Right ventricle myocardium superior (tissue), 1 donor: ENCODE results near the gene FAT4. TPM values are rescaled to one million over a fixed set of nuclear protein-coding genes. Genes with fewer than 3 reads are reported as not detected.

Experiments
- ATAC-seq: fragments of 200-7000 bp; cut with Tn5 transposase; one replicate; pipeline ENCODE4 v1.9.1; 2020; ENCODE audit warnings: mild to moderate bottlenecking; ENCODE audit not compliant: poor library complexity
- DNase-seq: peaks from one replicate; pipeline ENCODE4 v3.0.0-alpha.2; 2020
- intact Hi-C: fragments of 100-400 bp; cut with DNase I; formaldehyde crosslinking; loops from one replicate; pipeline ENCODE4 v1.11.2; 2022
- total RNA-seq: library from RNA; stranded (reverse); fragmentation: NEBNext Ultra II Directional; extraction: Animal tissue kit (Norgen Biotek cat#: 25700); gene quantifications from one replicate; pipeline ENCODE4 v1.2.1, GENCODE V29; 2021
- donor health status: DM: no; HTN: yes; CAD: no; lungs with severe emphysema.

Gene FAT4
- total RNA-seq, 1 donor from 2014 or later, result 6.2 TPM

GRCh38 chr4:125313989-125314667 is 627 bp upstream of the FAT4 start:
- intact Hi-C loops, result loop anchor here (2.0 kb wide), 1 partner anchor 437 kb away; no protein-coding TSS in a partner anchor
- DNase-seq (no peak), ATAC-seq (peak; percentile 0)

- peak; percentile 77 for ATAC-seq
- DNase-seq, result peak; percentile 58
- intact Hi-C loops, result no loop called here
Measured at GRCh38 chr4:125315576-125316400, 1.0 kb downstream of the FAT4 start.

- intact Hi-C loops, result no loop called here
- DNase-seq, result peak; percentile 67
- peak; percentile 12 for ATAC-seq
Measured at GRCh38 chr4:125316401-125316790, 1.6 kb downstream of the FAT4 start.

- peak; percentile 63 for DNase-seq
- peak; percentile 5 for ATAC-seq
- intact Hi-C loops, result no loop called here
Measured at GRCh38 chr4:125316791-125317524, 2.2 kb downstream of the FAT4 start.

GRCh38 chr4:125317525-125317877 is 2.7 kb downstream of the FAT4 start:
- intact Hi-C loops, result no loop called here
- ATAC-seq (no peak), DNase-seq (peak; percentile 69)

- intact Hi-C loops, result no loop called here
- DNase-seq, result no peak
- ATAC-seq, result no peak
Measured at GRCh38 chr4:125319311-125319710, 4.6 kb downstream of the FAT4 start.

GRCh38 chr4:125321709-125322365 is 7.1 kb downstream of the FAT4 start:
- ATAC-seq (peak; percentile 33), DNase-seq (no peak)
- intact Hi-C loops, result loop anchor here (5.0 kb wide), 1 partner anchor 110 kb away; no protein-coding TSS in a partner anchor

GRCh38 chr4:125322366-125322730 is 7.6 kb downstream of the FAT4 start:
- intact Hi-C loops, result loop anchor here (5.0 kb wide), 1 partner anchor 110 kb away; no protein-coding TSS in a partner anchor
- DNase-seq (no peak), ATAC-seq (no peak)

- DNase-seq (no peak), ATAC-seq (peak; percentile 79)
- intact Hi-C loops, result loop anchor here (5.0 kb wide), 1 partner anchor 109 kb away; no protein-coding TSS in a partner anchor
Measured at GRCh38 chr4:125323654-125324053, 8.9 kb downstream of the FAT4 start.

- DNase-seq, result no peak
- intact Hi-C loops, result no loop called here
- ATAC-seq, result no peak
Measured at GRCh38 chr4:125325733-125326132, 11.0 kb downstream of the FAT4 start.

GRCh38 chr4:125331116-125331515 is 16.4 kb downstream of the FAT4 start:
- intact Hi-C loops, result no loop called here
- no peak for ATAC-seq
- DNase-seq, result no peak

- no peak for DNase-seq
Measured at GRCh38 chr4:125334926-125335325, 20.2 kb downstream of the FAT4 start.

GRCh38 chr4:125338814-125339213 is 24.1 kb downstream of the FAT4 start:
- intact Hi-C loops, result no loop called here
- ATAC-seq, result no peak
- no peak for DNase-seq

More at GRCh38 chr4:125334926-125335325, 20.2 kb downstream of the FAT4 start:
- intact Hi-C loops, result no loop called here
- ATAC-seq, result no peak

GRCh38 chr4:125344198-125344597 is 29.4 kb downstream of the FAT4 start:
- ATAC-seq, result no peak
- no peak for DNase-seq
- intact Hi-C loops, result no loop called here

- DNase-seq, result no peak
- intact Hi-C loops, result no loop called here
- ATAC-seq, result no peak
Measured at GRCh38 chr4:125346616-125347015, 31.9 kb downstream of the FAT4 start.

- intact Hi-C loops, result no loop called here
- no peak for DNase-seq
- ATAC-seq, result no peak
Measured at GRCh38 chr4:125350470-125351135, 35.8 kb downstream of the FAT4 start.

- ATAC-seq (no peak), DNase-seq (no peak)
- intact Hi-C loops, result no loop called here
Measured at GRCh38 chr4:125352521-125352920, 37.8 kb downstream of the FAT4 start.

- DNase-seq (no peak), ATAC-seq (no peak)
- intact Hi-C loops, result no loop called here
Measured at GRCh38 chr4:125353131-125353530, 38.4 kb downstream of the FAT4 start.
